GM23248 (cell line): ENCODE data around the gene SYMPK.

Experiments used
- EZH2 ChIP-seq: fragments of 200-600 bp; sonication (generic); IDR thresholded peaks from 2 replicates; pipeline ENCODE4 v1.6.1; 2018; ENCODE audit warnings: antibody characterized with exemption, mild to moderate bottlenecking; ENCODE audit not compliant: insufficient read depth, poor library complexity, severe bottlenecking
- EZH2phosphoT487 ChIP-seq: fragments of 200-600 bp; sonication (generic); IDR thresholded peaks from 2 replicates; pipeline ENCODE4 v1.6.1; 2018; ENCODE audit warnings: antibody characterized with exemption, moderate library complexity, mild to moderate bottlenecking, low read depth; ENCODE audit not compliant: insufficient read depth

DNA sequence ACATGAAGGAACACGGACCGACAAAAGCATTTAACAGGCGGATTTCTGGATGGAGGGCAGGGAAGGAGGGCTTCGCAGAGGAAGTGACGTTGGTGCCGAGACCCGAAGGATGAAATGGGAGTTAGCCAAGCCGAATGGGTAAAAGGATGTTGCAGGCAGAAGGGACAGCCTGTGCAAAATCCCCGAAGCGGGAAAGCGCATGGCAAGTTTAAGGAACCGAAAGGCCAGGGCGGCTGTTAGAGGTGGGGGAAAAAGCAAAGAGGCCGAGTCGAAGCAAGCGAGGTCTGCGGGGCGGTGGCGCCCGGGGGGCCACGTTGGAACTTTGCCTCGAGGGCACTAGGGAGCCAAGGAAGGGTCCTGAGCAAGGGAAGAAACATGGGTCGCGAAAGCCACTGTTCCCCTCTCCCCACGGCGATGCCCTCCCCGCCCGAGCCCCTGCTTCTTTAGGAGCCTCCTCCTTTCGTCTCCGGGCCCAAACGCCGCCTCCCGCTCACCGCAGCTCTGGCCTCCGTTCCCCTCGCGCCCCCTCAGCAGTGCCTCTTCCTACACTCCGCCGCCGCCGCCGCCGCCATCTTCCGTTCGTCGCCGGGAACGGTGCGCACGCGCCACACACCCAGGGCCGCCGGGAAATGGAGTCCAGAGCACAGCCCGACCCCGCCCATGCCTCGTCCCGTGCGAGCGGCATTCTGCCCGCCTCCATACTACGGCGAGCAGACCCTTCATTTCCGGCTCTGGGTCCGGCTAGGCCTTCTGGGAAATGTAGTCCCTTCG is at the start of gene SYMPK:
- TF ChIP-seq EZH2 (no peak), EZH2phosphoT487 (no peak)
